HepG2 (cell line): ENCODE results near the gene CYP4F22. TPM values are rescaled to one million over a fixed set of nuclear protein-coding genes. Genes with fewer than 3 reads are reported as not detected.

Experiments
- ATAC-seq: fragments of 200-7000 bp; cut with Tn5 transposase; 3 replicates; pipeline ENCODE4 v1.9.1; 2020; ENCODE audit warnings: mild to moderate bottlenecking, moderate library complexity
- BruUV-seq: library from RNA; stranded (reverse); fragments of 400-500 nt; replicated peaks from 2 replicates; lab custom pipeline; 2021; lab: Mats Ljungman, UMichigan
- CTCF ChIA-PET: fragments of 300-600 bp; formaldehyde crosslinking; extraction: SDS; loops from one replicate; lab custom pipeline; 2021; ENCODE audit warnings: low total read pairs, inconsistent platforms, low intra/inter-chr PET ratio; lab: Yijun Ruan, JAX
- POLR2A ChIA-PET: fragments of 350-600 bp; sonication (Branson Sonifier 250); formaldehyde crosslinking; loops from one replicate; lab custom pipeline; 2020; ENCODE audit warnings: antibody characterized with exemption, inconsistent platforms; lab: Yijun Ruan, JAX
- DNase-seq: peaks from one replicate; pipeline ENCODE4 v3.0.0-alpha.2; 2015; ENCODE audit warnings: low spot score
- FAIRE-seq: peaks from 3 replicates; lab custom pipeline; 2011; peaks lifted over from hg19 to GRCh38; lab: Jason Lieb, UNC
- H2AFZ ChIP-seq: one replicate; pipeline ENCODE4 v1.6.1; 2011; ENCODE audit warnings: low read length, inconsistent platforms
- H3K27ac ChIP-seq: fragments of 300-600 bp; 3 replicates; pipeline ENCODE4 v1.8.0; 2011; ENCODE audit warnings: mixed run types, mild to moderate bottlenecking, mixed read lengths, low read length, inconsistent platforms; ENCODE audit not compliant: insufficient read depth; ENCODE audit errors: extremely low read length
- H3K27me3 ChIP-seq, 2 experiments: fragments of 200-600 bp in 1 of 2; 2 replicates in 1 of 2; 3 replicates in 1 of 2; pipeline versions ENCODE4 v1.6.0 to v1.8.0; 2011; ENCODE audit warnings: low read length in 2 of 2, mild to moderate bottlenecking in 2 of 2, moderate library complexity in 2 of 2, inconsistent platforms in 1 of 2; ENCODE audit not compliant: insufficient read depth in 2 of 2, control insufficient read depth in 1 of 2
- H3K36me3 ChIP-seq, 2 experiments: fragments of 200-600 bp in 1 of 2; replicated peaks in 1 of 2; 2 replicates in 1 of 2; 3 replicates in 1 of 2; pipeline versions ENCODE4 v1.5.1 to v1.8.0; 2011; ENCODE audit warnings: low read length in 2 of 2, inconsistent platforms in 1 of 2; ENCODE audit not compliant: insufficient read depth in 2 of 2, control insufficient read depth in 1 of 2
- H3K4me1 ChIP-seq: 2 replicates; pipeline ENCODE4 v1.5.1; 2012; ENCODE audit warnings: low read length, inconsistent platforms; ENCODE audit not compliant: insufficient read depth
- H3K4me2 ChIP-seq: 2 replicates; pipeline ENCODE4 v1.6.0; 2011; ENCODE audit warnings: low read depth, low read length, inconsistent platforms
- H3K4me3 ChIP-seq, 3 experiments: fragments of 200-600 bp in 1 of 3; sonication (generic), shearing (Covaris generic) in 1 of 3; replicated peaks in 1 of 3; 2 replicates each; pipeline ENCODE4 v1.5.1; 2011 to 2016; ENCODE audit warnings: low read length in 3 of 3, inconsistent platforms in 2 of 3, low read depth in 2 of 3, mild to moderate bottlenecking in 2 of 3, control low read depth in 1 of 3, mixed read lengths in 1 of 3; ENCODE audit not compliant: insufficient read depth in 1 of 3
- H3K79me2 ChIP-seq: one replicate; pipeline ENCODE4 v1.6.1; 2011; ENCODE audit warnings: low read length, inconsistent platforms; ENCODE audit not compliant: insufficient read depth
- H3K9ac ChIP-seq: 2 replicates; pipeline ENCODE4 v1.6.0; 2011; ENCODE audit warnings: mild to moderate bottlenecking, low read depth, low read length, inconsistent platforms; ENCODE audit not compliant: insufficient read depth
- H3K9me3 ChIP-seq: 2 replicates; pipeline ENCODE4 v1.5.1; 2012; ENCODE audit warnings: mild to moderate bottlenecking, low read length
- H4K20me1 ChIP-seq: 2 replicates; pipeline ENCODE4 v1.6.0; 2011; ENCODE audit warnings: inconsistent platforms, mild to moderate bottlenecking, low read length, moderate library complexity; ENCODE audit not compliant: insufficient read depth
- MED1 ChIP-seq: sonication (generic); formaldehyde crosslinking; IDR thresholded peaks from 2 replicates; pipeline ENCODE4 v1.4.0; 2020; ENCODE audit warnings: missing genetic modification reagents
- SALL1 ChIP-seq: sonication (generic); formaldehyde crosslinking; IDR thresholded peaks from 2 replicates; pipeline ENCODE4 v1.8.0; 2022; ENCODE audit warnings: mild to moderate bottlenecking, missing genetic modification reagents
- SAP130 ChIP-seq: IDR thresholded peaks from 2 replicates; pipeline ENCODE4 v1.6.1; 2016; ENCODE audit warnings: low read depth
- TAF15 ChIP-seq: fragments of 200-400 bp; formaldehyde crosslinking; IDR thresholded peaks from one replicate; pipeline ENCODE4 v1.6.1; 2018; ENCODE audit warnings: mild to moderate bottlenecking, low read depth, low read length; ENCODE audit not compliant: poor library complexity, severe bottlenecking
- YY1 ChIP-seq: IDR thresholded peaks from 2 replicates; pipeline ENCODE4 v1.6.1; 2011; ENCODE audit warnings: low read length, low read depth, moderate library complexity, mild to moderate bottlenecking; ENCODE audit not compliant: insufficient read depth, insufficient replicate concordance
- ZNF235 ChIP-seq: sonication (generic); formaldehyde crosslinking; IDR thresholded peaks from 2 replicates; pipeline ENCODE4 v1.8.1; 2023; ENCODE audit warnings: mild to moderate bottlenecking, missing genetic modification reagents, borderline replicate concordance
- WGBS: methylation state at CpG from one replicate; pipeline ENCODE4 v1.1.6; 2017; ENCODE audit warnings: low lambda C conversion rate; 5-methylcytosine and 5-hydroxymethylcytosine counted together
- in situ Hi-C: cut with HindIII; loops from 2 replicates; pipeline ENCODE4 v1.10.0; 2017; ENCODE audit warnings: low pct_unique_long_range_greater_than_20kb; ENCODE audit not compliant: extremely low pct_ligation_motif_present
- intact Hi-C: fragments of 100-400 bp; cut with micrococcal nuclease; formaldehyde crosslinking; loops from one replicate; pipeline ENCODE4 v1.10.0; 2022; ENCODE audit not compliant: unreplicated experiment
- polyA plus RNA-seq, 8 experiments: library from polyadenylated mRNA; depleted of rRNA in 3 of 8; stranded (reverse) in 7 of 8; unstranded in 1 of 8; fragments of >200 nt; fragmentation: Illumina TruSeq in 4 of 8; extraction: Trizol in 4 of 8; gene quantifications; 2 replicates each; pipeline versions ENCODE4 v1.2.1 to v1.2.3, GENCODE V29; 2011 to 2016; ENCODE audit warnings: low read depth in 4 of 8, missing spikeins in 1 of 8, mixed read lengths in 1 of 8; ENCODE audit not compliant: insufficient read depth in 1 of 8
- total RNA-seq, 5 experiments: library from RNA; depleted of rRNA; stranded (reverse); fragments of >200 nt; fragmentation: Illumina TruSeq; extraction: Trizol; gene quantifications; 2 replicates each; pipeline ENCODE4 v1.2.3, GENCODE V29; 2016; ENCODE audit warnings: low read depth in 1 of 5
- TF ChIP-seq, protein P1 (sequence below): sonication (generic); formaldehyde crosslinking; IDR thresholded peaks from 2 replicates; pipeline ENCODE4 v1.8.1; 2023; ENCODE audit warnings: mild to moderate bottlenecking, missing genetic modification reagents
- TF ChIP-seq, protein P2 (sequence below): sonication (generic); formaldehyde crosslinking; IDR thresholded peaks from 2 replicates; pipeline ENCODE4 v1.4.0; 2020; ENCODE audit warnings: missing genetic modification reagents
- TF ChIP-seq, protein P3 (sequence below), 2 experiments: sonication (generic) in 1 of 2; formaldehyde crosslinking in 1 of 2; IDR thresholded peaks; 2 replicates each; pipeline versions ENCODE4 v1.4.0 to v1.6.1; 2016 to 2020; ENCODE audit warnings: borderline replicate concordance in 1 of 2, low read depth in 1 of 2, mild to moderate bottlenecking in 1 of 2, missing genetic modification reagents in 1 of 2
- TF ChIP-seq, protein P4 (sequence below): sonication (generic); formaldehyde crosslinking; IDR thresholded peaks from 2 replicates; pipeline ENCODE4 v1.9.0; 2021; ENCODE audit warnings: missing genetic modification reagents, borderline replicate concordance

The CYP4F22 gene
- total and polyA plus RNA-seq, 2 of the 13 experiments (the other 11 are each of a cell fraction or from before 2014, with no cell fraction given) = 0.05 TPM; not detected in 1

DNA sequence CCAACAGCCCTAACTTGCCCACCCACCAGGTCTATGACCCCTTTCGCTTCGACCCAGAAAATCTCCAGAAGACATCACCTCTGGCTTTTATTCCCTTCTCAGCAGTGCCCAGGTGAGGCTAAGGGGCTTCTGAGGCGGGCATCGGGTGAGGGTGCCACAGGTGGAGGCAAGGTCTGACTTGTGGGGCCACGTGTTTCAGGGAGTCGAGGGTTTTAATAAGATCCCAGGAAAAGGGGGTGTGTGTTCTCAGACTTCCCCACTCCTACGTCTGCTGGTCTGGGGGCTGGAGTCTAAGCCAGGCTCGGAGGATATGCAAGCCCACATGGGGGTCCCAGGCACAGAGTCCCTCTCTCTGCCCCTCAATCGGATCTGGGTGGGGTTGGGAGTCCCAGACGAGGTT, 75.8 kb downstream of the CYP4F22 start:
- DNase-seq (no peak), FAIRE-seq (no peak), ATAC-seq (peak; percentile 18; the same call in 2 of the 3 replicates)
- peaks cover 6% of the 10 kb centered on the region for H3K4me1 ChIP-seq
- no peak overlapping the region for H3K27ac ChIP-seq
- peak overlapping the region; percentile 71 for H3K4me2 ChIP-seq
- H3K36me3 ChIP-seq = no peaks in the 10 kb centered on the region
- POLR2A ChIA-PET = no interaction called here
- H3K79me2 ChIP-seq = no peaks in the 10 kb centered on the region
- WGBS = 57% methylated on average over 7 of the region's 10 CpGs
- no peaks in the 10 kb centered on the region for H3K9me3 ChIP-seq
- intact Hi-C loops = no loop called here
- no peak overlapping the region; the same call in 1 of the 2 replicates for H3K9ac ChIP-seq
- H4K20me1 ChIP-seq = no peaks in the 10 kb centered on the region
- in situ Hi-C loops = no loop called here
- H3K4me3 ChIP-seq = peak overlapping the region in 2 of 3 experiments; percentile 30 to 58; a peak in 3 of 6 replicates
- no peak overlapping the region for H2AFZ ChIP-seq
- H3K27me3 ChIP-seq = no peaks in the 10 kb centered on the region
- BruUV-seq = no TSS peak
- CTCF ChIA-PET = interaction anchor here (1.3 to 1.8 kb wide), 2 partner anchors 176 to 599 kb away, joined by 4 to 5 read pairs; no protein-coding TSS in a partner anchor
- TF ChIP-seq YY1 (no peak), SALL1 (CRISPR knock-in tag) (no peak), ZNF235 (CRISPR knock-in tag) (0 out of 2 replicates have a peak, but pooled peaks have one; percentile 2), TAF15 (no peak), SAP130 (CRISPR knock-in tag) (no peak), MED1 (no peak)
- TF ChIP-seq, protein P1, sequence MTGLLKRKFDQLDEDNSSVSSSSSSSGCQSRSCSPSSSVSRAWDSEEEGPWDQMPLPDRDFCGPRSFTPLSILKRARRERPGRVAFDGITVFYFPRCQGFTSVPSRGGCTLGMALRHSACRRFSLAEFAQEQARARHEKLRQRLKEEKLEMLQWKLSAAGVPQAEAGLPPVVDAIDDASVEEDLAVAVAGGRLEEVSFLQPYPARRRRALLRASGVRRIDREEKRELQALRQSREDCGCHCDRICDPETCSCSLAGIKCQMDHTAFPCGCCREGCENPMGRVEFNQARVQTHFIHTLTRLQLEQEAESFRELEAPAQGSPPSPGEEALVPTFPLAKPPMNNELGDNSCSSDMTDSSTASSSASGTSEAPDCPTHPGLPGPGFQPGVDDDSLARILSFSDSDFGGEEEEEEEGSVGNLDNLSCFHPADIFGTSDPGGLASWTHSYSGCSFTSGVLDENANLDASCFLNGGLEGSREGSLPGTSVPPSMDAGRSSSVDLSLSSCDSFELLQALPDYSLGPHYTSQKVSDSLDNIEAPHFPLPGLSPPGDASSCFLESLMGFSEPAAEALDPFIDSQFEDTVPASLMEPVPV (CRISPR knock-in tag) = 0 out of 2 replicates have a peak, but pooled peaks have one; percentile 45
- TF ChIP-seq, protein P2, sequence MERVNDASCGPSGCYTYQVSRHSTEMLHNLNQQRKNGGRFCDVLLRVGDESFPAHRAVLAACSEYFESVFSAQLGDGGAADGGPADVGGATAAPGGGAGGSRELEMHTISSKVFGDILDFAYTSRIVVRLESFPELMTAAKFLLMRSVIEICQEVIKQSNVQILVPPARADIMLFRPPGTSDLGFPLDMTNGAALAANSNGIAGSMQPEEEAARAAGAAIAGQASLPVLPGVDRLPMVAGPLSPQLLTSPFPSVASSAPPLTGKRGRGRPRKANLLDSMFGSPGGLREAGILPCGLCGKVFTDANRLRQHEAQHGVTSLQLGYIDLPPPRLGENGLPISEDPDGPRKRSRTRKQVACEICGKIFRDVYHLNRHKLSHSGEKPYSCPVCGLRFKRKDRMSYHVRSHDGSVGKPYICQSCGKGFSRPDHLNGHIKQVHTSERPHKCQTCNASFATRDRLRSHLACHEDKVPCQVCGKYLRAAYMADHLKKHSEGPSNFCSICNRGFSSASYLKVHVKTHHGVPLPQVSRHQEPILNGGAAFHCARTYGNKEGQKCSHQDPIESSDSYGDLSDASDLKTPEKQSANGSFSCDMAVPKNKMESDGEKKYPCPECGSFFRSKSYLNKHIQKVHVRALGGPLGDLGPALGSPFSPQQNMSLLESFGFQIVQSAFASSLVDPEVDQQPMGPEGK = no peak
- TF ChIP-seq, protein P3, sequence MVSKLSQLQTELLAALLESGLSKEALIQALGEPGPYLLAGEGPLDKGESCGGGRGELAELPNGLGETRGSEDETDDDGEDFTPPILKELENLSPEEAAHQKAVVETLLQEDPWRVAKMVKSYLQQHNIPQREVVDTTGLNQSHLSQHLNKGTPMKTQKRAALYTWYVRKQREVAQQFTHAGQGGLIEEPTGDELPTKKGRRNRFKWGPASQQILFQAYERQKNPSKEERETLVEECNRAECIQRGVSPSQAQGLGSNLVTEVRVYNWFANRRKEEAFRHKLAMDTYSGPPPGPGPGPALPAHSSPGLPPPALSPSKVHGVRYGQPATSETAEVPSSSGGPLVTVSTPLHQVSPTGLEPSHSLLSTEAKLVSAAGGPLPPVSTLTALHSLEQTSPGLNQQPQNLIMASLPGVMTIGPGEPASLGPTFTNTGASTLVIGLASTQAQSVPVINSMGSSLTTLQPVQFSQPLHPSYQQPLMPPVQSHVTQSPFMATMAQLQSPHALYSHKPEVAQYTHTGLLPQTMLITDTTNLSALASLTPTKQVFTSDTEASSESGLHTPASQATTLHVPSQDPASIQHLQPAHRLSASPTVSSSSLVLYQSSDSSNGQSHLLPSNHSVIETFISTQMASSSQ (IDR thresholded peaks at IDR 0.05; ENCODE audit: low read depth) = no peak
- TF ChIP-seq, protein P3 (CRISPR knock-in tag; IDR thresholded peaks at IDR 0.05; ENCODE audit: borderline replicate concordance) = no peak
- TF ChIP-seq, protein P4, sequence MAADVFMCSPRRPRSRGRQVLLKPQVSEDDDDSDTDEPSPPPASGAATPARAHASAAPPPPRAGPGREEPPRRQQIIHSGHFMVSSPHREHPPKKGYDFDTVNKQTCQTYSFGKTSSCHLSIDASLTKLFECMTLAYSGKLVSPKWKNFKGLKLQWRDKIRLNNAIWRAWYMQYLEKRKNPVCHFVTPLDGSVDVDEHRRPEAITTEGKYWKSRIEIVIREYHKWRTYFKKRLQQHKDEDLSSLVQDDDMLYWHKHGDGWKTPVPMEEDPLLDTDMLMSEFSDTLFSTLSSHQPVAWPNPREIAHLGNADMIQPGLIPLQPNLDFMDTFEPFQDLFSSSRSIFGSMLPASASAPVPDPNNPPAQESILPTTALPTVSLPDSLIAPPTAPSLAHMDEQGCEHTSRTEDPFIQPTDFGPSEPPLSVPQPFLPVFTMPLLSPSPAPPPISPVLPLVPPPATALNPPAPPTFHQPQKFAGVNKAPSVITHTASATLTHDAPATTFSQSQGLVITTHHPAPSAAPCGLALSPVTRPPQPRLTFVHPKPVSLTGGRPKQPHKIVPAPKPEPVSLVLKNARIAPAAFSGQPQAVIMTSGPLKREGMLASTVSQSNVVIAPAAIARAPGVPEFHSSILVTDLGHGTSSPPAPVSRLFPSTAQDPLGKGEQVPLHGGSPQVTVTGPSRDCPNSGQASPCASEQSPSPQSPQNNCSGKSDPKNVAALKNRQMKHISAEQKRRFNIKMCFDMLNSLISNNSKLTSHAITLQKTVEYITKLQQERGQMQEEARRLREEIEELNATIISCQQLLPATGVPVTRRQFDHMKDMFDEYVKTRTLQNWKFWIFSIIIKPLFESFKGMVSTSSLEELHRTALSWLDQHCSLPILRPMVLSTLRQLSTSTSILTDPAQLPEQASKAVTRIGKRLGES (CRISPR knock-in tag) = no peak
